ENCODE results near the gene ERLIN1.

ERLIN1 gene

DNA sequence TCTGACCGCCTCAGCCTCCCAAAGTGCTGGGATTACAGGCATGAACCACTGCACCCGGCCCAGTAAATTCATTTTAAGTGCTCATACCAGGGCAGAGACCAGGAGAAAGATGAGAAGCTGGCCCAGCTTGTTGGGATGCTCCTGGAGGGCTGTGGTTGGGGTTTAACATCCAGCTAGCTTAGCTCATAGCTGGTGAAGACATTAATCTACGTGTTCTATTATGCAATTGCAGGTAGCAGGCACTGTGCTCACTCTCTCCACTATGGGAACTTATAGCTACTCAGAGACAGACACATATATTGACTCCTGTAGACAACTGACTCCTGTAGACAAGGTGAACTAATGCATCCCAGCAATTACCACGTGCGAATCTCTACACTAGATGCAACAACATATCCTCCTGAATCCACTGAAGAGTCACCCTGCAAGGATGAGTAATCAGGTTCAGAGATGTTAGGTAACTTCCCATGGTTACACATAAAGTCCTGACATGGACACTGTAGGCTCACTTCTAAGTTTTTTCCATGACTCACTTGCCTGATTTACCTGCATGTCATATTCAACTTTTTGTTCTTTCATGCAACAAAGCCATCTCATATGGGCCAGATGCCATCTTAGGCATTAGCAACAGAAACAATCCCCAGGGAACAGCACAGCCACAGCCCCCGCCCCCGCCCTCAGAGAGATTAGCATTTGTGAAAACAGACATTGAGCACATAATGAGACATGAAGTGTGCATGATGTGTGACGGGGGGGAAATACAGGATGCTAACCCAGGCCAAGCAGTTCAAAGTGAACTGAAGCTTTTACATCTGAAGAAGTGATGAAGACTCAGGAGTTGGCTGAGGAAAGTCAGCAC lies 37.2 kb downstream of the ERLIN1 start:
- DNase-seq (ENCODE audit: low read depth), result peak; percentile 35
- no peak for TF ChIP-seq CTCF (conservative IDR thresholded peaks at IDR 0.05; ENCODE audit: low read length)
- H3K4me3 ChIP-seq (ENCODE audit: low read length), result no peak overlapping the region

GRCh38 chr10:100146875-100147650 lies 38.8 kb downstream of the ERLIN1 start:
- H3K4me3 ChIP-seq (ENCODE audit: low read length), result no peak overlapping the region
- no peak for TF ChIP-seq CTCF (conservative IDR thresholded peaks at IDR 0.05; ENCODE audit: low read length)
- peak; percentile 31 for DNase-seq (ENCODE audit: low read depth)

- TF ChIP-seq CTCF (conservative IDR thresholded peaks at IDR 0.05; ENCODE audit: low read length), result no peak
- H3K4me3 ChIP-seq (ENCODE audit: low read length), result no peak overlapping the region
These were observed 39.4 kb downstream of the ERLIN1 start for GRCh38 chr10:100146398-100146797.

DNA sequence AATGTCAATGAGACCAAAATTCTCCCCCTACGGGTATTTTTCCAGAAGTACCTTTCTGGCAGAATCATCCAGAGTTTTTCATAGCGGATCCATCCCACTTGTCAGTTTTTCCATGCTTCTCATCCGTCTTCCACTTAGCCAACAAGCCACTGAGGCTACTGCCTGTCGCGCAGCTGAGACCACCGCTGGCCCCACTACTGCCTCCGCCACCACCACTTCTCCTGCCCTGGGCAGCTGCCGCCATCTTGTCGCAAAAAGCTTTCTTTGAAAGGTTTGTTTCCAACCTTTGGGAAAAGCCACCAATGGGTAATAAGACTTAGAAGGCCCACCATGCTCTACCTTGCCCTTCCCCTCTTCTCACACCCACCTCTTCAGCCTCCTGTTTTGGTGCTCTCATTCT lies 42.1 kb downstream of the ERLIN1 start:
- H3K4me3 ChIP-seq (ENCODE audit: low read length), result no peak overlapping the region
- DNase-seq (ENCODE audit: low read depth), result no peak
- no peak for TF ChIP-seq CTCF (conservative IDR thresholded peaks at IDR 0.05; ENCODE audit: low read length)

More at GRCh38 chr10:100146398-100146797, 39.4 kb downstream of the ERLIN1 start:
- DNase-seq (ENCODE audit: low read depth), result no peak

- no peak for TF ChIP-seq CTCF (conservative IDR thresholded peaks at IDR 0.05; ENCODE audit: low read length)
- no peak overlapping the region for H3K4me3 ChIP-seq (ENCODE audit: low read length)
- no peak for DNase-seq (ENCODE audit: low read depth)
These were observed 44.3 kb downstream of the ERLIN1 start for GRCh38 chr10:100141446-100142087.

GRCh38 chr10:100140070-100140469 lies 45.8 kb downstream of the ERLIN1 start:
- no peak overlapping the region for H3K4me3 ChIP-seq (ENCODE audit: low read length)
- no peak for DNase-seq (ENCODE audit: low read depth)
- TF ChIP-seq CTCF (conservative IDR thresholded peaks at IDR 0.05; ENCODE audit: low read length), result no peak

All from AG10803 (cell line).